HG03025 (cell line): ENCODE results near the gene B4GALT5.
A peak's percentile ranks its signal among the peaks of the same experiment; 100 is the strongest.
"Not testable (repeated sequence)": the region's sequence is repeated elsewhere in the genome, so short reads cannot be mapped to it uniquely, and the experiment has no call there.

ENCODE experiments used
- ATAC-seq: cut with Tn5 transposase; IDR thresholded peaks from one replicate; pipeline ENCODE4 v1.9.1; 2021; ENCODE audit warnings: mild to moderate bottlenecking, moderate library complexity; ENCODE audit not compliant: unreplicated experiment, low FRiP score

B4GALT5 gene

GRCh38 chr20:49737260-49737659, 23.6 kb upstream of the B4GALT5 start:
- ATAC-seq: no peak

DNA sequence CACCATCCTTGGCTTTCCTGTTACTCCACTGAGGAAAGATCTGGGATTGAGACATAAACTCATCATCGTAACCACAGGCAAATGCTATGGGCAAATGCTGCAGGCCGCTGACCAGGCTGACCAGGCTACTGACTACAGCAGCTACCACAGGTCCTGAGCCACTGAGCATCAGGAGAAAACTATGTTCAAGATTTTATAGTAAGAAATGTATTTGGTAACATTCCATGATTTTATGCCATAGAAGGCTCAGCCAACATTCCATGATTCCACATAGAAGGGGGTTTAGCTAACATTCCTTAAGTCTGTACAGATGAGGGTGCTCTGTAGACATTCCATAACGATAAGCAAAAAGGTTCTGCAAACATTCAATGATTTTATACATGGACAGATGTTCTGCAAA, 16.1 kb upstream of the B4GALT5 start:
- ATAC-seq: no peak

GRCh38 chr20:49727894-49728885, 14.5 kb upstream of the B4GALT5 start:
- ATAC-seq: no peak

GRCh38 chr20:49727478-49727877, 13.8 kb upstream of the B4GALT5 start:
- ATAC-seq: no peak

DNA sequence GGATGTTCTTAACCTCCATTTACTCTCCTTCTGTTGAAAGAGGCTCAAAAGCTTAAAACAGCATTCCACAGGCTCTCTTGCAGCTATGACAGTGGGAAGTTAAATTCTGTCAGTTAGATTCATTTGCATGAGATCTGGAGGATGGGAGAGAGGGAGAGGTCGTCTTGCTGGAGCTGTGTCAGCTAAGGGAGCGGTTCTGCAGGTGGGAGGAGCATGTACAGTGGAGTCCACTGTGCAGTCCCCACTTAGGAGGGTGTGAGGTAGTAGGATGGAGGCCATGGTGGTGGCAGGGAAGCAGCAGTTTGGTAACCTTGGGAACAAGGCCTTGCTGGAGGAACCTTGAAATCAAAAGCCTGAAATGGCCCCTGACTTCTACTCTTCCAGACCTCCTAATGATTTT, 12.0 kb upstream of the B4GALT5 start:
- ATAC-seq: no peak

DNA sequence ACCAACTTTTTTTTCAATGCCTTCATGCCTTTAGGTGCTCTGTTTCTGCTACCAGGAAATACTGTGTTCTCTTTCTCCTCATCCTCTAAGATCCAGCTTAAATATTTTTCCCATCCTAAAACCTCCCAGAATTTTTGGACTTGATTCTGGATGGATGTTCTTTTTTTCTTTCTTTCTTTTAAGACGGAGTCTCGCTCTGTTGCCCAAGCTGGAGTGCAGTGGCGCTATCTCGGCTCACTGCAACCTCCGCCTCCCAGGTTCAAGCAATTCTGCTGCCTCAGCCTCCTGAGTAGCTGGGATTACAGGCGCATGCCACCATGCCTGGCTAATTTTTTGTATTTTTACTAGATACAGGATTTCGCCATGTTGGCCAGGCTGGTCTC, 11.5 kb upstream of the B4GALT5 start:
- not testable (repeated sequence) for ATAC-seq

DNA sequence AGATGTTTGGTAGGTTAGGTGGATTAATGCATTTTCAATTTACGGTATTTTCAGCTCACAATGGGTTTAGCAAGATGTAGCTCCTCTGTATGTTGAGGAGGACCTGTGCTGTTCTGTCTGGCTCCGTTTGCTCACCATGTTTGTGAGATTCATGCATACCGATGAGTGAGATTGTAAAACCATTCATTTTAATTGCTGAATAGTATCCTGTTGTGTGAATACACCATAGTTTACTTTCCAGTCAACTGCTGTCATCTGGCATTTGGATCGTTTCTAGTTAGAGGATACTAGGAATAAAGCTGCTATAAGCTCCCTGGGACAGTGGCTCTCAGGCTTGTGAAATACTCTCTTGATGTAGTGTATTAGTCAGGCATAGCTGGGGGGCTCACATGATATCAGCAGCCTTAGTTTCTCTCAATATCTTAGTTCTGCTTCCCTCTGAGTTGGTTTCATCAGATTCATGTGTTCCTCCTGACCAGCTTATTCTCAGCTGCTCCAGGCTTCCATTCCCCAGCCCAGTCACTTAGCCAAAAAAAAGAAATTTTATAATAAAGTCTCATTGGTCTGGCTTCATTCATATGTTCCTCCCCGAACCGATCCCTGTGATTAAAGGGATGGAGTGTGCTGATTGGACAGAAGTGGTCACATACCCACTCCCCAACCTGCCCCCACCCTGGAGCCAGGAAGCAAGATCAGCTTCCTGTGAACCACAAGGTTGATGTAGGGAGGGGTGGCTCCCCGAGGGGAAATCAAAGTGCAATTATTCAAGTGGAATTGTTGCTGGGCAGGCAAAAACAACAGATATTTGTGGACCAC, 10.9 kb upstream of the B4GALT5 start:
- ATAC-seq: no peak

DNA sequence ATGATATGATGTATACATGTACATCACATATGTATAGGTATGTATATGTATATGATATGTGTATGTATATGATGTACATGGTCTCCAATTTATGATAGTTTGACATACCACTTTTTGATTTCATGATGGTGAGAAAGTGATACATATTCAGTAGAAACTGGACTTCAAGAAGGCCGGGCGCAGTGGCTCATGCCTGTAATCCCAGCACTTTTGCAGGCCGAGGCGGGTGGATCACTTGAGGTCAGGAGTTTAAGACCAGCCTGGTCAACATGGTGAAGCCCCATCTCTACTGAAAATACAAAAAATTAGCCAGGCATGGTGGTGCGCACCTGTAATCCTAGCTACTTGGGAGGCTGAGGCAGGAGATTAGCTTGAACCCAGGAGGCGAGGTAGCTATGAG, 10.1 kb upstream of the B4GALT5 start:
- not testable (repeated sequence) for ATAC-seq

GRCh38 chr20:49721326-49721725, 7.6 kb upstream of the B4GALT5 start:
- not testable (repeated sequence) for ATAC-seq

DNA sequence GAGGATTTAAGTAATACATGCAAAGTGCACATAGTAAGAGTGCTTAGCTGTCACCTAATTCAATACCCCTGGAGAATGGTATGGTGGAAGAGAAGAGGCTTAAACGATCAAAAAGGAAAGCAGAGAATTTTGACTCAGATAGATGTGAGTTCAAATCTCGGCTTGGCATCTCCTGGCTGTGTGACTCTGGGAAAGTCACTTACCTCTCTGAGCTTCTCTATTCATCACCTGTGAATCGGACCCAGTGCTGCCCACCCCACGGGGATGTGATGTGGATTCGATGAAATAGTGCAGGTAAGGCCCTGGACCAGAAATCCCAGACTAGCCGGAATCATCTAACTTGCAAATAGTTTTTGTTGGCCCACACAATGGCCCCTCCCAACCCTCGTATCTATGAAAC, 1.8 kb upstream of the B4GALT5 start:
- ATAC-seq: no peak

DNA sequence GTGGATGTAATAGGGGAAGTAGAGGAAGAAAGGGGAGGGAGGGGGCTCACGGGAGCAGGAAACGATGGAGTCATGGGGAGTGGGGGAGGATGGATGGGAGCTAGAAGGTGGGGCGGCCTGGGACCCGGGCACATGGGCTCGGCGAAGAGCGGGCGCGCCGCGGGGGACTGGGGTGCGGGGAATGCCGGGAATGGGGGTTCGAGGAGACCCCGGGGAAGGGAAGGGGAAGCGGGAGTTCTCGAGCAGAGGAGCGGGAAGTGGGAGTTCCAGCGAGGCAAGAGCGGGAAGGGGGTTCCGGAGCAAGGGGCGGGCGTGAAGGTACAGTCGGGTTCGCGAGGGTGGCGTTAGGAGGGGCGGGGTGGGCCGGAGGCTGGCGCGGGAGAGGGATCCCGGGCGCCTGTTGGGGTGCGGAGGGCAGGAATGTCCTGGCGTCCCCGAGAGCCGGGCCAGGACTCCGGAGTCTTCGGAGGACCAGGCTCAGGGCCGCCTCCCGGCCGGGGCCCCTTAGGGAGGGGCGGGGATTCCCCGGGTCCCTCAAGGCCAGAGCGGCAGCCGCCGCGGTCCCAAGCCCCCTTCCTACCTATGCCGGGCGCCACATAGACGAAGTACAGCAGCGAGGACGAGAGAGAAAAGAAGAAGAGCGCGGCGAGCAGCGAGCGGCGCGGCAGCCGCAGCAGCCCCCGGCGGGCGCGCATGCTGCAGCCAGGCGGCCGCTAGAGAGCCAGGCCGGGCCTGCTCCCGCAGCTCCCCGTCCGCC, 504 bp downstream of the B4GALT5 start:
- ATAC-seq: peak; percentile 37

- ATAC-seq: no peak
These were observed 1.1 kb downstream of the B4GALT5 start for GRCh38 chr20:49712646-49712995.

DNA sequence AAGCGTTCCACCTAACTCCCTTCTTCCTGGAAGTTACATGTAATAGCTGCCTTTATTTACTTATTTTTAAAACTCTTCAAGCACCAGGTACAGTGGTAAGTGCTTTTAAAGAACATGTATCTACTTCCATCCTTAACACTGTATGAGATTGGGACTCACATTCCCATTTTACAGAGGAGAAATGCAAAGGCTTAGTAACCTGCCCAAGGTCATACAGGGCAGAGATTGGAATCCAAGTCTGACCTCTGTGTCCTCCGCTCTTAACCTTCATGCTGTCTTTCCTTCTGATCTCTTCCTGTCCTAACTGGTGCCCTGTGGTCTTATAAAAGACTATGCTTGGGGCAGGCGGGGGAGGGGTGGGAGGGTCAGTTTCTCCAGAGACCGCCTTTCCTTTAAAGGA, 1.6 kb downstream of the B4GALT5 start:
- ATAC-seq: no peak

- no peak for ATAC-seq
These were observed 2.1 kb downstream of the B4GALT5 start for GRCh38 chr20:49711667-49711987.

DNA sequence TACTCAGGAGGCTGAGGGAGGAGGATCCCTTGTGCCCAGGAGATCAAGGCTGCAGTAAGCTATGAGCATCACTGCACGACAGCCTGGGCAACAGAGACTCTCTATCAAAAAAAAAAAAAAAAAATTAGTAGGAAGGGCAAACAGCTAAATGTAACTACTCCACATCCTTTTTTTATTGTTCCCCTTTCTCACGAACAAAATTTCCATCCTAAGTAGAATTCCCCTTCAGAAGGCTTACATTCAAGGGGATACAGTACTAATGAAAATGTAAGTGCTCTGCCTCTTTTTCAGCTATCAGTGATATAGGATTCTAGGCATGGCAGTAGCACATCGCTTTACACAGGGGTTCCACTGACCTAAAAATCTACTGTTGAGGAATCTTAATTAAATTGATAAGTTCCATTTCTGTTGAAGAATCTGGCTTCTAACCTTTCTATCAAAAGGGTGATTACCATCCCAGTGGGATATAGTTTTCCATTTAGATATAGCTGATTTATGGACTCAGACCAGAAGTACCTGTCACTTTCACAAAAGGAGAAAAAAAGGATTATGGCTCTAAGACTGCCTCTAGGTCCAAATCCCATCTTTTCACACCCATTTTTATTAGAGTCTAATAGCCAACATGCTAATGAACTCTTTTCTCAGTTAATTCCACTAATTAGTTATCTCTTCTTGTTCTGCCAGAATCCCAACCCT, 2.6 kb downstream of the B4GALT5 start:
- no peak for ATAC-seq

GRCh38 chr20:49707118-49707517, 6.6 kb downstream of the B4GALT5 start:
- ATAC-seq: no peak

GRCh38 chr20:49706630-49707091, 7.0 kb downstream of the B4GALT5 start:
- ATAC-seq: no peak

DNA sequence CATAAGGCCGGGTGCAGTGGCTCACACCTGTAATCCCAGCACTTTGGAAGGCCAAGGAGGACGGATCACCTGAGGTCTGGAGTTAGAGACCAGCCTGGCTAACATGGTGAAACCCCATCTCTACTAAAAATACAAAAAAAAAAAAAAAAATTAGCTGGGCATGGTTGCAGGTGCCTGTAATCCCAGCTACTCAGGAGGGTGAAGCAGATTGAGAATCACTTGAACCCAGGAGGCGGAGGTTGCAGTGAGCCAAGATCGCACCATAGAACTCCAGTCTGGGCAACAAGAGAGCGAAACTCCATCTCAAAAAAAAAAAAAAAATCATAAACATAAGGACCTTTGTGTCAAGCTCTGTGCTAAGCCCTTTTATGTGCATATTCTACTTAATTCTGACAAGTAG, 7.8 kb downstream of the B4GALT5 start:
- not testable (repeated sequence) for ATAC-seq

- ATAC-seq: no peak
These were observed 8.3 kb downstream of the B4GALT5 start for GRCh38 chr20:49705358-49705757.

DNA sequence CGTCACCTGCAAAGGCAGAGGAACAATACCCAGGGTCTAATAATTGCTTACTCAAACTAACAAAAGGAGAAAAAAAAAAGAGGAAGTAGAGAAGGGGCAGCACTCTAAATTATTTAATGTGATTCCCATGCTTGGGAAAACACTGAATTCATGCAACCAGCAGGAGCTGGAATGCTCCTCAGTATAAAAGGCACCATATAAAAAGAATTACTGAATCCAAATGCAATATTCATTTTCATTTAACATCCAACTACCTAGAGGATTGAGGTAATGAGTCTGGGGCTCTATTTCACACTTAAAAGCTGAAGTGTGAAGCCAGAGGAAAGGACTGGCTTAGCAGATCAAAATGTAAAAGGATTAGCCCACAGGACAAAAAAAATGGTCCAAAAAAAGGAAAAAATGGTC, 8.7 kb downstream of the B4GALT5 start:
- no peak for ATAC-seq
